ENCODE measurements around the gene PTGER3.

Gene PTGER3

GRCh38 chr1:71047635-71048607, at the start of gene PTGER3:
TSS of gene PTGER3 (minus strand) at chr1:71047816. CDS start at chr1:71047577, 239 bp downstream.
- no peak for DNase-seq

DNA sequence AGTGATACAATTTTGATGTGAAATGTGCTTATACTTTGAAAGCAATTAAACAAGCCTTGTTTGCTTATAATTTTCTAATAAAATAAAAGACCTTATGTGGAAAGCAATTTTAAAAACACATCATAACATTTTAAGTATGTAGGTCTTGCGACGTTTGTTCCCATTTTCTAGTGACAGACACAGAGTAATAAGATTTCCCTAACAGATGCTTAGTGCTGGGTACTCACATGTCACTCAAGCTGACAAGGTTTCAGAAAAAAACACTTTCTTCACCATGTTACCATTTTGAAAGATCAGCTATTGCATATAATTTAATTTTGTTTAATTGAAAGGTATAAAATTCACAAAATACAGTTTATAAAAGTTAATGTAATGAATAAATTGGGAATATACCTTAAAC, 47.3 kb upstream of the PTGER3 start:
- DNase-seq = no peak

DNA sequence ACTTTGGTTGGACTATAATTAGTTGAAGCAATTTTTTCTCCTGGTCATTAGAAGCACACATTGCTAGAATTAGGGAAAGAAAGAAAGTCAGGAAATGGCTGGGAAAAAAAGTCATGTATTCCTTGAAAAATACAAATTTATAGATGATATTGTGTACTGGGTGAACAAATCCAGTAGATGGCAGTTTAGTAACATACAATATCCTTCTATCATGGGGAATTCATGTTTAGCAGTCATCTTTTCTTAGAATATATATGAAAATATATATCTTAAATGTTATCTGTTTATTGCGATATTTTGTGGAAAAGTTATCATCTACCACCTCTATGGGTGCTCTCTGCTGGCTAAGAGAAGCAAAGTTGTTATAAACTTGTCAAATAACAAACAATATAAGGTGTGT, 46.3 kb upstream of the PTGER3 start:
- DNase-seq = no peak

- no peak for DNase-seq
Measured at GRCh38 chr1:71089536-71090270, 42.1 kb upstream of the PTGER3 start.

DNA sequence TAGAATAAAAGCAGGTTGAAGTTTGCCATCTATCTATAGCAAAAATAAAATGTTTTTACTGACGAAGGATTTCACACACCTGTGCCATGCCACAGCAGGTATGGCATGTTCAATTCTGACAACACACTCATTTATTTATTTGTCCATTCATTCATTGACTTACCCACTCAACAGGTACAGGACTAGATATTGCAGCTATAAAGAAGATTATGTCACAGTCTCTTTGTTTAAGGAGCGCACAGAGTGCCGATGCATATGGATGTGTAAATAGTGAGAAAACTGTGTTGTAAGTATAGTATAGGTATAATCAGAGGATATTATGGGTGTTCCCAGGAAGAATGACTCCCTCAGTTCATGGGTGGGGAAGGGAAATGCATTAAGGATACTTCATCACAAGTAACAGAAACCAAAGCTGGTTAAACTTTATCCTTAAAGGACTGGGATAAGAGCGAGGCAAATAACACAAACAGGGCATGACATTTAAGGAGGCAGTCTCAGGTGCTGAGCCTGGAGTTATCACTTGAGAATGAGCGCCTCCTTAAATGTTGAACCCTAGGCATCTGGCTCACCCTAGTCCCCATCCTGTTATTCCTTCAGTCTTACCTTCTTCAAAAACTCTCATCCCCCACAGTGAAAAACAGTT, 41.1 kb upstream of the PTGER3 start:
- no peak for DNase-seq

- DNase-seq = no peak
Measured at GRCh38 chr1:71087713-71088112, 40.1 kb upstream of the PTGER3 start.

DNA sequence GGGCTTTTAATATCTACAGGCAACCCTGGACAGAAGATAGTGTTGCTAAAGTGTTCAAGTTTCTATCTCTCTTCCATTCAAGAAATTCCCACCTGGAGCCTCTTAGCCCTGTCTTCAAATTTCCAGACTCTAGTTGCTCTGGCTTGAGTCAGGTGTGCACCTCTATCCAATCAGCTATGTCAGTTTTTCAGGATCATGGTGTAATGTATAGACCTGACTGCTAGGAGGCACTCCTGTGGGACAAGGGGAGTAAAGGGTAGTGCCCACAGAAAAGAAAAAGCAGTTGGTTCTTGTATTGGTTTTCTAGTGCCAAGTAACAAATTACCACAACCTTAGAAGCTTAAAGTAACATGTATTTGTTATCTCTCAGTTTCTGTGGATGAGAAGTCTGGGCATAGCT, 39.4 kb upstream of the PTGER3 start:
- no peak for DNase-seq

- DNase-seq = no peak
Measured at GRCh38 chr1:71086331-71086730, 38.7 kb upstream of the PTGER3 start.

DNA sequence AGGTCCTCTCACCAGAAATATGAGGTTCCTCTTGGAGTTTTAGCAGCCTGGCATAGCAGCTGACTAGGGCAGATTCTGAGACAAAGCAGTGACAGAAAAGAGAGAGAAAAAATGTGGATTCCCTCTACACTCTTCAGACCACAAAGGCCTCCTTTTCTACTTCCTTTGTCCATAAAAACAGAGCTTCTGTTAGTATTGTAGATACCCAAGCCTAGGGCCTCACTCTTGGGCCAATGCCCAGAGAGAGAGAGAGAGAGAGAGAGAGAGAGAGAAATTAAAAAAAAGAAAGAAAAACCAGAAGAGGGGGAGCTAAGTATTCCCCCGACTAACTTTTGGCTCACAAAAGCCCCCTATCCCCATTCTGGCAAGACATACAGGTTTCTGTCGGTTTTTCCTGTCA, 35.7 kb upstream of the PTGER3 start:
- no peak for DNase-seq

- DNase-seq = no peak
Measured at GRCh38 chr1:71081697-71082080, 34.1 kb upstream of the PTGER3 start.

DNA sequence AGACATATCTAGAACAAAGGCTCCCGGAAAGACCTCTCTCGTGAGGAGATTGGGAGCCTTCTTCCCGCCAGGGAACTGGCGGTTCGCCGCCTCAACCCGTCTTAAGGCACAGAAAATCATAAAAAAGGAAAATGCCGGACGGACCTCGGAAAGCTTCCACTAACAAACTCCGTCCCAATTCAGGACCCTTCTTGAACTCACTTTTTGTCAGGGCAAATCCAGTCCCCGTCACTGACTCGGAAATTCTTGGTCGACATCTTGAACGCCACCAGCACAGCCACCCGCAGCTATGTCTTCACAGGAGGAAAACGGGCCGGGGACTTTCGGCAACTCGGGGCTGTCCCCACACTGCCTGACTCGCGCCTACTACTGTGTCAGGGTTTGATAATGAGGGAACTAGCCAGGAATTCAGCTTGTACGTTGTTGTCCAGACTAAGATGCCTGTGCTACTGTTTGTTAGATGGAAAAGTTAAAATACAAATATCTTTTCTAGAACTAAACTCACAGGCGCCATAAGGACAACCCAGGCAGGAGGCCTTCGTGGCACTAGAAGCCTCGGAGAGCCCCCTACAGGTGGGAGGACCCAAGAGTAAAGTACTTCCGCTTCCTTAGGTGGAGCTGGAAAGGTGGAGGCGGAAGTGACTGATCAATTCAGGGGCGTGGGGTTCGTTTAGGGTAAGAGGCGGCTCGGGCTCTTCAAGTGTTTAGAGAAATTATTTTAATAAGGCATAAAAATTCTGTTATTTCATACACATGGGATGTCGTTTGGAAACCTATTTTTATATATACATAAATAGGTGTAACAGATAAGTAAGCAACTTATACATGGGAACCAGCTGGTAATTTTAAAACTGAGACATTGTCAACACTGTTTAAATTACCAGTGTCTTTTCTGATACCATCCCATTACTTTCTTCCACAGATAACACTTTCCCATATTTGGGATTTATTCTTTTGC, 33.4 kb upstream of the PTGER3 start, which contains the start of gene ZRANB2:
TSS of gene ZRANB2 (minus strand) at position 297 of the 958 bp plus-strand sequence. CDS start at position 257, 40 bp downstream.
- DNase-seq = peak; percentile 82 to 83

DNA sequence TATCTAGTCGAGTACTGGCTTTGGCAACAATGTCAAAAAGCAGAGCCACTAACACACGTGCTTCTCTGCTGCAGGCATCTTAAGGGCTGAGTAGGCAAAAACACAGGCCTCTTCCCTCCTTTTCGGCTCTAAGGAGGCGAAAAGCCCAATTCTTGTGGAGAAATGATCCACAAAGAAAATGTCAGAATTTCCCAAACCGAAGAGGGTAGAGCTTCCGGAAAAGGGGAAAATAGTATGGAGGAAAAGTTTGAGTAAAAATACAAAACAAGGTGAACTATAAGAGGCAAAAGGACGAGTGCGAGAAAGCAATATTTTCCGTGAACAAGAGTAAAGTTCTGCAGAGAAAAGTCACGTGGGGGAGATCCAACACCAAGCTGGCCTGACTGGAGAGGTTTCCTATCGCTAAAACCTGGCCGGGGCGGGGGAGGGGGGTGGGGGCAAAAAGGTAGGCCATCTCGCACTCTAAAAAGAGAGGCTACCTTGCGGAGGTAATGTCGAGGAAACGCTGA, 32.7 kb upstream of the PTGER3 start:
- peak in 1 of 2 donors; percentile 1 for DNase-seq

GRCh38 chr1:71074681-71075080, 27.1 kb upstream of the PTGER3 start:
- no peak for DNase-seq

- no peak for DNase-seq
Measured at GRCh38 chr1:71072273-71072672, 24.7 kb upstream of the PTGER3 start.

DNA sequence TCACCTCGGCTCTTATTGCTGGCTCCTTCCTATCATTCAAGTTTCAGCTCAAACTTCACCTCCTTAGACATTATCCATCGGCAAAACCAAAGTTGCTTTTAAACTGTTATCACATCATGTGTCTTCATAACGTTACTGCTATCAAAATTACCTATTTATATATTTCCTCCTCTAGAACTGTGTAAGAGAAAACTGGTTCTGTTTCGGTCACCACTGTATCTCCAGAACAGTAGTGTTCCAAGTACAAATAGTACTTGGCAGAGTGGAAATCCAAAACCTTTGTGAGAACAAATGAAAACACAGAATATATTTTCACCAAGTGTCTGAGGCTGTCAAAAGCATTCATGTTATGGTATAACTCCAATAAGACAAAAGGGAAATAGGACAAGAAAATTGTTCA, 24.1 kb upstream of the PTGER3 start:
- DNase-seq = no peak

- DNase-seq = no peak
Measured at GRCh38 chr1:71068325-71069240, 21.0 kb upstream of the PTGER3 start.

GRCh38 chr1:71054791-71055190, 7.2 kb upstream of the PTGER3 start:
- DNase-seq = no peak

- DNase-seq = no peak
Measured at GRCh38 chr1:71054281-71054731, 6.7 kb upstream of the PTGER3 start.

DNA sequence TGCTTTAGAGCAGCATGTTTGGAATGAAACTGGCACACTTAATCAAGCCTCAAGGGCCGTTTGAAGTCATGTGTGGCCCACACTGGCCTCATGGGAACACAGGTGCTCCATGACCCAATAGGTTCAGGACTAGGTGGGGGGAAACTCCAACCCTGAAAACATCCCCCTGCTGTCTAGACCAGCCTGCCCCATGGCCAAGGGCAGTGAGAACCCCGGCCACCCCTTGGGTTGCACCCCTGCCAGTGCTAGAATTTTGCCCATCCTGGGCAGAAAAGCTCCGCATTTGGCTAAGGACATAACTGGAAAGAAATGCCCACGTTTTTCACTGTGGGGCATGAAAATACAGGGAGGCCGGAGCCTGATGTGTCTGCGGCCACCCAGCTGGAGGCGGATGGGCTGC, 6.1 kb upstream of the PTGER3 start:
- no peak for DNase-seq

GRCh38 chr1:71053146-71053545, 5.5 kb upstream of the PTGER3 start:
- no peak for DNase-seq
